HG03196 (cell line): Measurements from ENCODE around the gene CDKAL1.
A peak's percentile ranks its signal among the peaks of the same experiment; 100 is the strongest.
"Not testable (repeated sequence)": the region's sequence is repeated elsewhere in the genome, so short reads cannot be mapped to it uniquely, and the experiment has no call there.

Source experiments
- ATAC-seq: cut with Tn5 transposase; IDR thresholded peaks from one replicate; pipeline ENCODE4 v1.9.1; 2021; ENCODE audit not compliant: unreplicated experiment

The CDKAL1 gene

DNA sequence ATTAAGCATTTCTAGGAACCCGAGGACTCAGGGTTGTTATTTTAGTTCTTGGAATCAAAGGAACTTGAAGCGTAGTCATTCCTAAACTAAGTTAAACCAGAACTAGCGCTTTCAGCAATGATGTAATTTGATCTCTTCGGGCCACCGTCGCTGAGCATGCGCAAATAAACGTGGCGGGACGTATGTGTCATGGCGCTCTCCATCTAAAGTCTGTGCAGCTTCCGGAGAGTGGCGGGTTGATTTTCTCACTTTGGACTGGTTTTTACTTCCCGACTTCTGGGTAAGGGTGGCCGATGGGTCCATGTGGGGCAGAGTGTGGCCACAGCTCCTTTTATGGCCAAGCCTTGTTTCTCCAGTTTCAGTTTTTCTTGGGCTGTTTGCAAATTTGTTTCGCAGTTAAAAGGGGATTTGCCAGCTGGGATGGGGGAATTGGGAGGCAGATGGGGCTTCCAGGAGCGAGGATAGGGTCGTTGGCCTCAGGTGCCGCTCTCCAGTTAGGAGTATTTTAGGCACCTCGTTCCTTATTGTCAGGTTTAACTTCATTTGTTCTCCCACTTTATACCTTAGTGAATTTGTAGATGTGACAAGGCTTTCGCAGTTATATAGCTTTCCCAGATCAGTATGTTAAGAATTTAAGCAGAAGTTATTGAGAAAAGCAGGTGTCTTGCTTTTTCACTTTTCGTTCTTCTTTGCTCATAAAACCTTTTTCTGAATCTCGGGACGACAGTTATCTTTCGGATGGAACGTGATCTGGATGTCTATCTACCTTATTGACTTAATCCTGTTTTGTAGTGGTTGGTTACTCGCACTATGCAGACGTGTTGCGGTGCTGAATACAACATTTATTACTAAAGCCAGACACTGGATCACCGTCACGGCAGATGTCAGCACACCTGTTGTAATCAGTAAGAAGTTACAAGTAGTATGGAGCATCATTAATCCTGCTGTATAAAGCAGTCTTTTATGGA lies at the start of gene CDKAL1:
CDKAL1 (plus strand) TSS at position 163 of the 968 bp plus-strand sequence. CDS start 11,894 bp downstream, outside the sequence.
- ATAC-seq = peak; percentile 89

GRCh38 chr6:20486641-20487040 lies 47.6 kb upstream of the CDKAL1 start:
- no peak for ATAC-seq

- ATAC-seq = no peak
Observed at GRCh38 chr6:20487669-20488375, 46.4 kb upstream of the CDKAL1 start.

GRCh38 chr6:20490591-20490990 lies 43.7 kb upstream of the CDKAL1 start:
- ATAC-seq = no peak

DNA sequence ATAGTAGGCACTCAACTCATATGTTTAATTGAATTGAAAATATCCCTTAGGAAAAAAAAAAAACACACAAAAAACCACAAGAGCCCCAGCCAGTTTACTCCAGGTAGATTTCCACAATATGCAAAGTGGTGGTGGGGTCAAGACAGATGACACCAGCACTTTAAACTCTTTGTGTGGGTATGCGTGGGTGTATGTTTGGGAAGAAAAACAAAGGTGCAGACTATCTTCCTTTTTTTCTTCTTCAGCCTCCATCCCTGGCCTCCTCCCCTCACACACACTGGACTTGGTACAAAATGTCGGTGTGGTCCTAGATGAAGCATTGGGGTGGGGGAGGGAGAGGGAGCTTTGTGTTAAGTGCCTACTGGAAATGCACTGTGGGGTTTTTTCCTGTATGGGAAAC lies 42.2 kb upstream of the CDKAL1 start:
- ATAC-seq = no peak

GRCh38 chr6:20497216-20498040 lies 36.8 kb upstream of the CDKAL1 start:
- ATAC-seq = no peak

DNA sequence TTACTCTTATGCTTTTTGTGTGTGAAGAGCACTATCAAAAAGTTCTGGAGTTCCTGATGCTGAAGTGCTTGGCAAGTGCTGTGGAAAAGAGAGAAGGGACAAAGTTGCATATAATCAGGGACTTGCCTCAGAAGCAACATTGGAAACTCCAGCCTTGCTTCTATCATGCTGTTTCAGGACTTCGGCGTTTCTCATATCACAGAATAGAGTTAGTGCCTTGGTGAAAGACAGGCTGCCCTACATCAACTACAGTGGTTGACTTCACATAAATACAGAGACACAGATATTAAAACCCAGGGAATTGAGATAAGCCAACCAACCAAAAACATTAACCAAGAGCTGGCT lies 36.2 kb upstream of the CDKAL1 start:
- ATAC-seq = no peak

DNA sequence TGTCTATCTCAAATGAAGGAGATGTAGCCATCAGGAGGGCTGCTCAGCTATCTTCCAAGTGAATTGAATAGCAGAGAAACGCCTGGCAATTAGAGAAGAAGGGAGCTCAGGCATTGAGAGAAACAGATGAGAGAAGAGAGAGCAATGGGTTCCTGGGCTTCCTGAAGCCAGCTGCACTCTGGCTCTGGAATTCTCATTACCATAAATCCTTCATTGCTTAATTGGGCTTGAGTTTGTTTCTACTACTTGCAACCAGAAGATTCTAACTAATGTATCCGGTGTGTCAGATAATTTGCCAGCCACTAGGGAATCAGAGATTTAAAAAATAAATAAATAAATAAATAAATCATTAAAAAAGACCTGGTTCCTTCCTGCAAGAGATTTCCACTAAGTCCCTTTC lies 25.0 kb upstream of the CDKAL1 start:
- ATAC-seq = no peak

DNA sequence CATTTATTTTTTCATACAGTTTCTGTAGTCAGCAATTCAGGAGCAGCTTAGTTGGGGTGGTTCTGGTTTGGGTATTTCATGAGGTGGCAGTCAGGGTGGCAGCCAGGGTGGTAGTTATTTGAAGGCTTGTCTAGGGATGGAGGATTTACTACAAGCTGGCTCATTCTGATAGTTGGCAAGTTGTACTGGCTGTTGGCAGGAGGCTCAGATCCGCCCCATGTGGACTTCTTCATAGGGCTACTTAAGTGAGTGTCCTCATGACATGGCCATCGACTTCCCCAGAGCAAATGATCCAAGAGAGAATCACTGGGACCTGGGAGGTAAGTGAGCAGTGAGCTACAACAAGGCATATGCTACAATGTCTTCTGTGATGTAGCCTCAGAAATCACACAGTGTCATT lies 22.4 kb upstream of the CDKAL1 start:
- no peak for ATAC-seq

DNA sequence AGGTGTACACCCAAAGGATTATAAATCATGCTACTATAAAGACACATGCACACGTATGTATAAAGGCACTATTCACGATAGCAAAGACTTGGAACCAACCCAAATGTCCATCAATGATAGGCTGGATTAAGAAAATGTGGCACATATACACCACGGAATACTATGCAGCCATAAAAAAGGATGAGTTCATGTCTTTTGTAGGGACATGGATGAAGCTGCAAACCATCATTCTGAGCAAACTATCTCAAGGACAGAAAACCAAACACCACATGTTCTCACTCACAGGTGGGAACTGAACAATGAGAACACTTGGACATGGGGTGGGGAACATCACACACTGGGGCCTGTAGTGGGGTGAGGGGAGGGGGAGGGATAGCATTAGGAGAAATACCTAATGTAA lies 9.0 kb upstream of the CDKAL1 start:
- ATAC-seq = not testable (repeated sequence)

DNA sequence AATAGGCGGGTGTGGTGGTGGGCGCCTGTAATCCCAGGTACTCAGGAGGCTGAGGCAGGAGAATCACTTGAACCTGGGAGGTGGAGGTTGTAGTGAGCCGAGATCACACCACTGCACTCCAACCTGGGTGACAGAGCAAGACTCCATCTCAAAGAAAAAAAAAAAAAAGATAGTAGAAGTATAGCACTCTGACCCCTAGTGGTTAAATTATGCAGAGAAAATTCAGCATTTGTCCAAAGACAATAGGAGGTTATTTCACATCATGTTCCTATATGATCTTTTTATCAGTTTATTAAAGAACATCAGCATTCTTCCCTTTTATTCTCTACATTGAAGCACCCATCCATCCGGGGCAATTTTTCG lies 5.2 kb upstream of the CDKAL1 start:
- ATAC-seq = not testable (repeated sequence)

DNA sequence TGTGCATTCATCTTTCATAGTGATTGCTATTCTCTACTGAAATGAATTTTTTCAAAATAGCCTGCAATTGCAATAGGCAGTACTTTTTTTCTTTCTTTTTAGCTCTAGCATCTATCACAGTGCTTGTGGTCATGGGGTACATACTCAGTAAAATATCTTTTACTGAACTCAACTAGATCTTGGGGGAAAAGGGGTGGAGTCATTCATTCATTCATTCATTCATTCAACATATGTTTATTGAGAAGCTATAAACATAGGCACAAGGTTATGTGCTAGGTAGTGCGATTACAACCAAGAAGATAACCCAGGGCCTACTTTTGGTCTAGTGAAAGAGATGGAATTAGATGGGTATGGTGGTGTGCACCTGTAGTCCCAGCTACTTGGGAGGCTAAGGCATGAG lies 1.4 kb upstream of the CDKAL1 start:
- no peak for ATAC-seq

GRCh38 chr6:20533746-20534294 lies 437 bp upstream of the CDKAL1 start:
- ATAC-seq = peak; percentile 9

DNA sequence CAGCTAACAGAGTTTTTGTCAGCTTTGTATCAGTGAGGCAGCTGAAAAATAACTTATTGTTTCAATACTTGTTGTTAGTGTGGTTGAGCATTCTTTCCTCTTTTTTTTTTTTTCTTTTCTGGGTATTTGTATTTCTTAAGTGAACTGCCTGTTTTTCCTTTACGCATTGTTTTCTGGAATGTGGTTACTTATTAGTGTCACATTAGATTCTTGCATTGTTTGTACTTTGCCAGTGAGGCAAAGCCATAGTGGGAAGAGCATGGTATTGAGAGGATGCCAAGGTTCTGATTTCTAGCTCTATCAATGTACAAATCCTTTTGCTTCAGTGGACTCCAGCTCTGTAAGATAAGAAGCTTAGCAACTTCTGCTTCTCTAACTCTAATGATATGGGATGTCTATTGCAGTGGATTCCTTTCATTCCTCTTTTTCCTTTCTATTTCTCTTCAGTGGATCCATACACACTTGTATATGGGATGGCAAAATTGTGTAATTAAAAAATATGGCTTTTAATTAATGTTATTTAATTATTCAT lies 3.9 kb downstream of the CDKAL1 start:
- no peak for ATAC-seq

DNA sequence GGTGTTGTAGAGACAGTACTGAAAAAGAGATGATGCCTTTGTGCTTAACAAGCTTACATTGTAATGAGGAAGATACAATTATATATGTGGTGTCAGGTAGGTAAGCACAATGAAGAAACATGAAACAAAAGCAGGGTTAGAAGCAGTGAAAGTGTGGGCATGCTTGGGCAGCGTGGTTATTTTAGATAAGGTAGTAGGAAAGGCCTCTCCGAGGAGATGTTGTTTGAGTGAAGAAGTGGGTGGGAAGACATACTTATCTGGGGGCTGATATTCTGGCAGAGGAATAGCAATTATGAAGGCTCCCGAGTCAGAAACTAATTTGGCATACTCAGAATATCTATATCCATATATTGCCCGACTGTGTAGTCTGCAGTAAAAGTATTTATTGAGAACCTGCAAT lies 4.7 kb downstream of the CDKAL1 start:
- ATAC-seq = no peak

- no peak for ATAC-seq
Observed at GRCh38 chr6:20539387-20539786, 5.1 kb downstream of the CDKAL1 start.

- no peak for ATAC-seq
Observed at GRCh38 chr6:20540683-20541082, 6.4 kb downstream of the CDKAL1 start.

- ATAC-seq = no peak
Observed at GRCh38 chr6:20541382-20541781, 7.1 kb downstream of the CDKAL1 start.

DNA sequence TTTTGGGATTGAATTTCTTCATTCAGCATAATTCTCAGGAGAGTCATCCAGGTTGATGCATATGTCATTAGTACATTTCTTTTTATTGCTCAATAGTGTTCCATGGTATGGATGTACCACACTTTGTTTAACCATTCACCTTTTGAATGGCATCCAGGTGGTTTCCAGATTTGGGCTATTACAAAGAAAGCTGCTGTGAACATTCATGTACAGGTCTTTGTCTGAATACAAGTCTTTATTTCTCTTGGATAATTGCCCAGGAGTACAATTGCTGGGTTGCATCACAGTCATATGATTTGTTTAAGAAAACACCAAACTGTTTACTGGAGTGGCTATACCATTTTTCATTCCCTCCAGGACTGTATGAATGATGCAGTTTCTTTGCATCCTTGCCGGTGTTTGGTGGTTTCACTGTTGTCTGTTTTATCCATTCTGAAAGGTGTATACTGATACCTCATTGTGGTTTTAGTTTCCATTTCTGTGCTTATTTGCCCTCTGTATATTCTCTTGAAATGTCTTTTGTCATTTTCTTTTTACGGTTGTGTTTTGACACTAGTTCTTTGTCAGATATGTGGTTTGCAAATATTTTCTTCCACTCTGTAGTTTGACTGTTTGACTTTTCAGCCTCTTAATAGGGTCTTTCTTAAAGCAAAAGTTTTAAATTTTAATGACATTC lies 8.8 kb downstream of the CDKAL1 start:
- peak; percentile 99 for ATAC-seq

GRCh38 chr6:20548264-20548663 lies 14.0 kb downstream of the CDKAL1 start:
- no peak for ATAC-seq
